ENCODE data around the gene PAQR5.
"Not testable (repeated sequence)": the region's sequence is repeated elsewhere in the genome, so short reads cannot be mapped to it uniquely, and the experiment has no call there.

The PAQR5 gene, protein sequence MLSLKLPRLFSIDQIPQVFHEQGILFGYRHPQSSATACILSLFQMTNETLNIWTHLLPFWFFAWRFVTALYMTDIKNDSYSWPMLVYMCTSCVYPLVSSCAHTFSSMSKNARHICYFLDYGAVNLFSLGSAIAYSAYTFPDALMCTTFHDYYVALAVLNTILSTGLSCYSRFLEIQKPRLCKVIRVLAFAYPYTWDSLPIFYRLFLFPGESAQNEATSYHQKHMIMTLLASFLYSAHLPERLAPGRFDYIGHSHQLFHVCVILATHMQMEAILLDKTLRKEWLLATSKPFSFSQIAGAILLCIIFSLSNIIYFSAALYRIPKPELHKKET

DNA sequence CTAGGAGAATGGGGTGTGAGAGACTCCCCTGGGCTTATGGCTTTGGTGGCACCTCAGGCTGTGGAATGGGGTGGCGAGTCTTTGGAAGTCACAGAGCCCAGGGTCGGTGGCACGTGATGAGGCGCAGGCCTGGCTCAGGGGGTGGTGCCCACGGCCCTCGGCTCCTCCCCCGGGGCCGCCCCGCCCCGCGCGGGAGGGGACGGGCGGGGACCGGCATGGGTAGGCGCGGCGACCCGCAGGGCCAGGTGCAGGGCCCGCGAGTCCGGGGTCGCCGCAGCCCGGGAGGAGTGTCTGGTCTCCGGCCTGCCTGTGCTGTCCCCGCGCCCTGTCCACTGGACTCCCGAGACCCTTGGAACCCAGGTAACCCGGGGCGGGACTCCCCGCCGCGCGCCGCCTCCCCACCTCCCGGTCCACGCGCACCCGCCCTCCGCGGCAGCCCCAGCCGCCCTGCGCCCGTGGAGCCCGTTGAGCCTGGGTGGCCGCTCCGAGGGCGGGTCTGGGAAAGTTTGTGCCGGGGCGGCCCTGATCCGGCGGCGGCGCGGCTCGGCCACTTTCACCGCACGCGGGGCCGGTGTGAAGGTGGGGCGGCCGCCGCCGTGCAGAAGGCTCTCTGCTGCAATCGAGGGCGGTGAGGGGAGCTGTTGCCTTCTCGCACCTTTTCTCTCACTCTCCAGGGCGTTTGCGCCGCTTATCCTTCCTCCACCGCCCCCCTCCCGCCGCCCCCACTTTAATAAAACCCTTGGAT is at the start of gene PAQR5:
PAQR5 (plus strand) TSS at position 216 of the 745 bp plus-strand sequence. CDS start 61,169 bp downstream, outside the sequence.
- peak; percentile 50 for DNase-seq

DNA sequence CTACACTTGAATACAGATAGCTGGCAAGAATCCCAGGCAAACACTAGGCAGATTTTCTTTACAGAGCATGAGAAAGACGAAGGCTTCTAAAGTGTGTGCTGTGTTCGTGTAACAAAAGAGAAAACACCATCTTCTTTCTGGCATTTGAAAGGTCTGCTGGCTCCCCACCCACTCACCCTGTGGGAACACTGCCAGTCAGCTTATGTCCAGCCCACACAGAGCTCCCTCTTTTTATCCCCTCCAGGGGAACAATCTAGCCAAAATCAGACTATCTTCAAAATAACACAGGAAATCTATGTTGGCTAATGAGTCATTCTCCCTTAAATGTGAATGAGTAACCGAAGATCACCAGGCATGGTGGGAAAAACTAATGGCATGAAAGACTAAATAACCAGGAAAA is 45.6 kb upstream of the PAQR5 start:
- DNase-seq: no peak

DNA sequence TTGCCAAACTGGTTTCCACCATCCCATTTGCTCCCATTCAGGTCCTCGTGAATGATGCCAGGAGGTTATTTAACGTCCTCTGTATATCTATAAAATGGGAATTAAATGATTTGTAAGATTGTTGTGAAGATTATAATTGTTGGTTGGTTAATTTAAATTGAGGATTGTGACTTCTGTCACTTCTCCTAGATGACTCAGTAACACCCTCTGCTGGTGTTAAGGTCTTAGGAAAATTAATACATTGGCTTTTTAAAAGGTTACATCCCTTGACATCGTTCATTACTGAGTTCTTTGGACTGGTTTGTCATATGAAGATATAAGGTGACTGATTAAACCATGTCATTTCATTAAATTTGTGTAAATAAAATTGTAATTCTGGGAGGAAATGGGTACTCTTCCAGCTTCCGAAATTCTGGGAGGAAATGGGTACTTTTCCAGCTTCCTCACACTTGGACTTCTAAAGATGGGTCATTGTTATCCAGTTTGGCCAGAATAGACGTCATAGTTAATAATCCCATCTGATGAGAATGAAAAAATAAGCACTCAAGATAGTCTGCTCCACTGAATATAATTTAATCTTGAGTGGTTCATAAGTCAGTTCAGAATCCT is 33.3 kb upstream of the PAQR5 start:
- DNase-seq: peak; percentile 24

DNA sequence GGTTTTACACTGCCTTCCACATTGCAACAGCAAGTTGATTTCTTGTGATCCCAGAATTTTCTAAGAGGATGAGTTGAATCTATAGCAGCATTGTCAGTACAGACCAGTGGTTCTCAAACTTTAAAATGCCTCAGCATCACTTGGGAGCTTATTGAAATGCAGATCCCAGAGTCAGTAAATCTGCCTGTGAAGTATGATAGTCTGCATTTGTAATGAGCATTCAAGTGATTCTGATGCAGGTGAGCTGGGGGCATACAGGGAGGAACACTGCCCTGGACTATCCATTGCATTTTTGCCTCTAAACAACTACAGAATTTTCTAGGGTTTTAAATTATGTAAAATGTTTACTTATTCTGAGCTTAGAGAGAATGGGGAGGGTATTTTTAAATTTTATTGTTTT is 27.5 kb upstream of the PAQR5 start:
- DNase-seq: no peak

DNA sequence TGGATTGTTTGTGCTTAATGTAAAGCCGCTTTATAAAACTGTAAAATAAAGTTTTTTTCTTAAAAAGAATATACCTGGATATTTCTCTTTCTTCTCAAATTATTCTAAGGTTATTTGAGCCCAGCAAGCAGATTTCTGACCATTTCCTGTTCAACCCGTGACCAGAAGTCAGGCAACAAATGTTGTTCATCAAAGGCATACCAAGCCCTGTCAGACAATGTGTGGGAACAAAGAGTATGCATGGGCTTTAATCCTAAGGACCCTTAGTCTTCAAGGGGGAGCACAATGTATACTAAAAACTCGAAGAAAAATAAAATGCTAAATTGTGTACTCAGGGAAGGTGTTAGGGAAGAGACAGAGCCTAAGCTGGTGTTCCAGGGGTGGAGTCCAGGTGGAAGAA is 26.6 kb upstream of the PAQR5 start:
- no peak for DNase-seq

DNA sequence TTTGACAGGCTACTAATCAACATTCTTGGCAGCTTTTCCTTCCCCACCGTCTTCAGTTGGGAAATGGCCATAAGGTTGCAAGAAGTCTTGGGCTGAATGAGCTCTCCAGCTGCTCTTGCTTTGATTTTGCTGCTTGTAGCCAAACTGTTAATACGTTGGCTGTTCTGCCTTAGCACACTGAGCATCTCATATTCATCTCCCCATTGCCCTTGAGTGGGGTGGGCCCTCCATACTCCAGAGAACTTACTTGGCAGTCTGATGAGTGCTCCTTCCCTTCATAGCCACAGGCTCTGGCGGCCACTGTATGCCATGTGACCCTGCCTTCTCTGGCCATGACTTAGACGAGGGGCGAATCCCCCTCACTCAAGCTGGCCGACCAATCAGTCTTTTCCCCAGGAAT is 25.8 kb upstream of the PAQR5 start:
- DNase-seq: no peak

DNA sequence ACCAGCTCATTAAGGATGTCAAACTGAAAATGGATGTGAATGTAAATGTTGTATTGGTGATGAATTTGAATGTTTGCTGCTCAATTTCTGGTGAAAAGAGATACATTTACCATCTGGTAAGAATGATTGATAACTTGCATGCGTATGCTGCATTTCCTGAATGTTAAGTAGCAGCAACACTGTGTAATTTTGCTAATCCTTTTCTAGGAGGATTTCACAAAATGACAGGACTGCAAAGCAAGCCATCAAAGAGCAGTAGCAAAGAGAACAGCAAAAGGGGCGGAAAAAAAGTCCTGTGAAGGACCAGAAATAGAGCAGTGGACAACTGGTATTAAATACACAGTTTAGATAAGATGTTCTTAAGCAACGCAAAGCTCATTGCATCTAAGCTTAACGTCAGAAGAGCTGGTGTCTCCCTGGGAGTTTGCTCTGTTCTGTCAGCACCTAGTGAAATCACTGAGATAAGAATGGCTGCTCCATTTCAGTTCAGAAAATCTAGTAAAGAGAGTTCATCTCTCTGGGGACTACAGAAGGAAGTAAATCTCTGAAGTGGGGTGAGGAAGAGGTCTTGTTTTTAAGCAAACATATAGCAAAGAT is 23.5 kb upstream of the PAQR5 start:
- DNase-seq: no peak

DNA sequence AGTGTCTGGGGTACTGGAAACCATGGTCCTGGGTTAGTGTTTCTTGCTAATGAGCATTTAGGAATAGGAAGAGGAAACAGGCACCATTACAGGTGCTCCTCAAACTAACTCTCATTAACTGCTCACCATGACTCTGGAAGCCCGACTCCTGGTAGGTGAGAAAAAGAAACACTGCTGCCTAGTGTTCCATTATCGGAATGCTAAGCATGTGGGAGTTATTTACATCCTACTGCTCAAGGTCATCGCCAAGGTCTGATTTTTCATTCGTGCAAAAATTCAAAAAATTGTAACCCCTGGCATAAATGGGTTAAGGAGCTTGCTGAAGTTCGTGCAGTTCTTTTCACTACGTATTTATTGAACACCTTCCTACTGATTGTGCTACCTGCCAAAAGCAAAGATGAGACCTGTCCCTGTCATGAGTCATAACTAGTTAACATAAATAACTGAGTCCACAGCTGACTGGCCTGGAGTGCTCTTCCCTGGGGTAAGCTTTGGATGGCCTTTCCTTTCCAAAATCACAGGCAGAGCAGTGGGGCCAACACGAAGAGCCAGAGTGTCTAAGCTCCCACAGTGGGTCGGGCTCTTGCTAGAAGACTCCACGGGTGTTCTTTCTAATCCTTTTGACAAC is 22.7 kb upstream of the PAQR5 start:
- no peak for DNase-seq

DNA sequence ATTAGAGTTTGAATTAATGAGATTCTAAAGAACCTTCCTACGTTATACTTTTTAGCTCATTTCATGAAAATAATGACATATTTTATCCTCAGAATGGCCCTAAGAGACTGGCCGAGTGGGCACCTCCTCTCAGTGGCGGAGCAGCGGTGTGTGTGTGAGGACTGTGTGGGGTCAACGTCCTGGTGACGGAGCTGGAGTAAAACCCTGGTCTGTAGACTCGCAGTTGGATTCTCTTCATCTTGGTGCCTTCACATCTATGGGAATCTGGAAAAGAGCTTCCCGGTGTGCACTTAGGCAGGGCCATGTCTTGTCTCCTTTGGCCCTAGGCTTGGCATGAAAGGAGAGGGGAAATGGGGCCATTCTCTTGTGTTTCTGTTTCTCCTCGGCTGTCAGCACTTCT is 21.4 kb upstream of the PAQR5 start:
- DNase-seq: no peak

DNA sequence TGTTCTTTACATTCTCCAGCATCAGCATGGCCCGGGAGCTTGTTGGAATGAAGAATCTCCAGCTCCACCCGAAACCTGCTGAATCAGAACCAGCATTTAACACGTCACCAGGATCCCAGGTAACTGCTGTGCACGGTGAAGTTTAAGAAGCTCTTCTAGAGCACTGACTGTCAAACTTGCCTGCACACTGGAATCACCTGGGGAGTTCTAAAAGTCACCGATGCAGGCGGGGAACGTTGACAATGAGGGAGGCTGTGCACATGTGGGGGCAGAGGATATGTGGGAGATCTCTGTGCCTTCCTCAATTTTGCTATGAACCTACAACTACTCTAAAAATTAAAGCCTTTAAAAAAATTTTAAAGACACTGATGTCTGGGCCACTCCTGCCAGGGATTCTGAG is 19.1 kb upstream of the PAQR5 start:
- no peak for DNase-seq

DNA sequence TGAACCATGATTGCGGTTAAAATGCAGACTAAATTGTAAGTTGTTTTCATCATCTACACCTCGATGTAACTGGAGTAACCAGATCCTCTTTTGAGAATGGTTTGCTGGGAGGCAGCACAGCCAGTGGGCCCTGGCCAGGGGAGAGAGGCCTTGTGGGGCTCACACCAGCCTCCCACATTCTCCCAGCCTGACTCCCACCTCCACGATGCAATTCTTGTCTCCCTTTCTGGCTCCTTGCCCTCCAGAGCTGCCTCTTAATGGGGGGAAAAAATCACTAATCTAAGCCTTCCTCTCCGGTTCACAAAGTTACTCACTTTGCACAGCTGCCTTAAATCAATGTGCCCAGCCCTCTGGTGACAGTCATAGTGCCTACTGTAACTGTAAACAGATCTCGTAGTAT is 17.9 kb upstream of the PAQR5 start:
- no peak for DNase-seq

DNA sequence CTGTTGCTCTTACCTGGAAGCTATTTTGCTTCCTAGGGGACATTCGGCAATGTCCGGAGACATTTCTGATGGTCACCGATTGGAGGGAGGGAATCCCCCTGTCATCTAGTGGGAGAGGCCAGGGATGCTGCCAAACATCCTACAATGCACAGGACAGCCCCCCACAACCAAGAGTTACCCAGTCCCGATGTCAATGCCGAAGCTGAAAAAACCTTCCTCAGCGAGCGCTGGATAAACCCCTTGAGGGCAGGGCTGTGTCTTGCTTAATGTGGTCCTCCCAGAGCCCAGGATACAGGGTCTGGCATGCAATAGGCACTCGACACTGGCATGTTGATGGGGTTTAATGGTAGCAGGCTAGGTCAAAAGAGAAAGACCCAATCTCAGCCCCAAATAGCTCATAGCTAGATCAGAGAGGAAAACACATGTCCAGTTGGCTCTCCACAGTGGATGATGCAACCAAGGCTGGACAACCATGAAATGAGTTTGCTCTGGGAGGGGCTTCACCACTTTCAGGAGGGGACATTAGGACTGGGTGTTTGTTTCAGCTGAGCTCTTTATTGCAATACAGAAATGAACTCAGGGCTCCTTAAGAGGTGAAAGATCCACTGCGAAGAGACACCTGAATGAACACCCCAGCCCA is 16.5 kb upstream of the PAQR5 start:
- DNase-seq: no peak

DNA sequence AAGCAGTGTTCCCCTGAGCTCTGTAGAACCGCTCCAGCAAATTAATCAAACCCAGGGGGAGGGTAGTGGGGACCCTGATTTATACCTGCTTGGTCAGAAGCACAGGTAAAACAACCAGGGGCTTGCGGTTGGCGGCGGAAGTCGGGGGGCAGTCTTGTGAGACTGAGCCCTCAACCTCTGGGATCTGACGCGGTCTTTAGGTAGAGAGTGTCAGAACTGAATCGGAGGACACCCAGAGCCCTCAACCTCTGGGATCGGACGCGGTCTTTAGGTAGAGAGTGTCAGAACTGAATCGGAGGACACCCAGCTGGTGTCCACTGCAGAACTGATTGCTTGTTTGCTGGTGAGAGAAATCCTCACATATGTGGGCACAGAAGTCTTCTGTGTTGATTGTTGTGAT is 12.9 kb upstream of the PAQR5 start:
- no peak for DNase-seq

DNA sequence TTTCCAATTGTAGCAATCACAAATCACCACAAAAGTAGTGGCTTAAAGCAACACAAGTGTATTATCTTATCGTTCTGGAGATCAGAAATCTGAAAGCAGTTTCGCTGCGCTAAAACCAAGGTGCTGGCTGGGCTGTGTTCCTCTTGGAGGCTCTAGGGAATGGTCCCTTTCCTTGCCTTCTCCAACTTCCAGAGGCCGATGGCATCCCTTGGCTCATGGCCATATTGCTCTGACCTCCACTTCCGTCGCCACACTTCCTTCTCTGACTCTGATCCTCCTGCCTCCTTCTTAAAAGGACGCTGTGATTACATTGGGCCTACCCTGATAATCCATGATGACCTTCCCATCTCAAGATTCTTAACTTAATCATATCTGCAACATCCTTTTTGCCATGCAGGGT is 10.7 kb upstream of the PAQR5 start:
- no peak for DNase-seq

DNA sequence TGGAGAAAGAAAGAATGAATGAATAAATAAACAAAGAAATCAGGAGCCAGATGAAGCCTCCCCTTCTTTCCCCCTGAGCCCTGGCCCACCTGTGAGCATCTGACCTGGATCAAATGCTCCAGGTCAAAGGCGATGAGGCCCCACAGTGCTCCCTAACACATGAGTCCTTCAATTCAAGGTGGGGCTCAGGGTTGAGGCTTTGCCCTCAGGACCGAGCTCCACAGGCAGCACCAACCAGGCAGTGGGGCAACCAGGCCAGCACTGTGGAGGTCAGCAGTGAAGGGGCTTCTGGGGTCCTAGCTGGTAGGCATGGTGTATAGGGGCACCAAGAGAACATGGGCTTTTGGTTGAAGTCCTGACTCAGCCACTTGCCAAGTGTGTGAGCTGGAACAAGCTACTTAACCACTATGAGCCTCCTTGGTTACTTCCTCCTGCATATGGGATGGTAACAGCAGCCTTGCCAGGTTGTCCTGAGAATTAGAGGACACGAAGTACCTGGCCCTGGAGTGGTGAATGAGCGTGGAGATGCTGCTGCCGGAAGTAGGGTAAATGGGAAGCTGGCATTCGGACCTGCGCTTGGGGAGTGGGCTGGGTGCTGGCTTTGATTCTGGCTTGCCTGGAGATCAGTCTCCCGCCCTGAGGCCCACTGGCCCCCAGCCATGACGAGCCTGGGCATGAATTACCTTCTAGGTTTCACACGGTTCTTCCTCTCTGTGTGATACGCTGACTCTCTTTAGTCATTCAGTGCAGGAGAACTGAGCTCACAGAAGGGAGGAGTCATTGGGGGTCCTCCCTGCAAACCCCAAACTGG is 10.0 kb upstream of the PAQR5 start:
- DNase-seq: no peak

DNA sequence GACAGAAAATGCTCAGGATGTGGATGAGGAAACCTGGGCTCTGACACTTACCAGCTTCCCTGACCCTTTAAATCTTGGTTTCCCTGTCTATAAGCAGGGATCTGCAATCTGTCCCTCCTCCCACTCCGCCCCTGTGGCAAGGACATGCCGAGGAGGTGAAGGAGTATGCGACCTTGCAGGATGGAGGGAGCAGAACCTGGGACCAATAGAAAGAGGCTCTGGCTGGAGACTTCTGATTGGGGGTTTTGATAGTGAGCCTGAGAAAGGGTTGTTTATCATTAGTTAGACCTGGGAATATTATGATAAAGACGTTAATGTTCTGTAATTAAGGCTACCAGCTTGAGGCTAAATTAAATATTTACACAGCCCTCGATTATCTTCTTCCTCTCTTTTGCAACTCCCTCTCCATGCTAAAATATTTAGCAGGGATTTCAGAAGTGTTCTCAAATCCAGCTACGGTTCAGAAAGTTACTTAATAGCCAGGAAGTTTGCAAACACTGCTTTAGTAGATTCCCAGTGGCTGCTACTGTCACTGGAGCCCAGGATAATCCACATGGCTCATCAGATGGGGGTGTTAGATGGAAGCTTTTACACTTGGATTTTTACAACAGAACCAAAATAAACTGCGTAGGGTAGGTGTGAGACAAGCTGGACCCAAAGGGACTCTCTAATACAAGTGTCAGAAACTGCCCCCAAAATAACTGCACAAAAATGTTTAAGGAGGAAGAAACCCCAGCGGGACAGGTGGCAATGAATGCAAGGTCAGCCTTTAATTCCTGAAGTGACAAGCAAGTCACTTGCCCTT is 9.2 kb upstream of the PAQR5 start:
- DNase-seq: peak; percentile 41

DNA sequence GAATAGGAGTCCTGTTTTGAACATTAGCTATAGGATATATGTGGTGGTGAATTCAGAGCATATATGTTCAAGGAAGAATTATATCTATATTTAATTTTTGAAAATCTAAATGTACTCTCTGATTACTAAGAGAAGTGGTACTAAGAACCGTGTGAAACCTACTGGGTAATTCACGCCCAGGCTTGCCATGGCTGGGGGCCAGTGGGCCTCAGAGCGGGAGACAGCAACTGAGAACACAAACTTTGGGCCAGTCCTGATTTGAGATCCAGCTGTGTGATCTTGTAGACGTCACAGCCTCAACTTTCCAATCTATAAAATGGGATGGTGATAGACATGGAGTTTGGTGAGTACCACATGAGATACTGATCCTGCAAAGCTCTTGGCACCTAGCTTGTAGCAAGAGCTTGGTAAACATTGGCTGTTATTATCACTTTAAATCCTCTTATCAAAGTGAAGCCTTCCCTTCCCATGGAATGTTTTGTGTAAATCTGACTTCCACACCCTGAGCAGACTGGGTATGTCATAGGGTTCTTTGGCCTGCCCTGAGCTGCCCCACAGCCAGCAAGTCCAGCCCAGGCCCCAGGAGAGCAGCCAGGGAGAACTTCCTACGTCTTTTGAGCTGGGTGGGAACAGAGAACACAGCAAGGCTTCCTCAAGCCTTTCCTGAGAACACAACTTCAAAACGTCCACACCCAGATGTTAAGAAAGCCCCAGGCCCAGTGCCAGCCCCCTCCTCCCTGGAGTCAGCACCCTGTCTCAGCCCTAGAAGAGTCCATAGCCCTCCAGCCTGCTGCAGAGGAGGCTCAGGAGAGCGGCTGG is 8.2 kb upstream of the PAQR5 start:
- DNase-seq: no peak

DNA sequence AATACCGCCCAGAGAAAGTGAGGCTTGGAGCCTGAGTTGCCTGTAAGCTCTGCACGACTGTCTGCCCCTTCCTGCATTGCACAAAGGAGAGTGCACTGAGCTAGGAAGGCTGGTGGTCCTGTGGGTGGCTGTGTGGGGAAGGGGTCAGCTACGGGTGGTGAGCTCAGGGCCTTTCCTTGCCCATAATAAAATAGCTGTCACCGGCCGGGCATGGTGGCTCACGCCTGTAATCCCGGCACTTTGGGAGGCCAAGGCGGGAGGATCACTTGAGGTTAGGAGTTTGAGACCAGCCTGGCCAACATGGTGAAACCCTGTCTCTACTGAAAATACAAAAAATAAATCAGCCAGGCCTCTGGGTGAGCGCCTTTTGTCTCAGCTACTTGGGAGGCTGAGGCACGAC is 7.1 kb upstream of the PAQR5 start:
- not testable (repeated sequence) for DNase-seq

DNA sequence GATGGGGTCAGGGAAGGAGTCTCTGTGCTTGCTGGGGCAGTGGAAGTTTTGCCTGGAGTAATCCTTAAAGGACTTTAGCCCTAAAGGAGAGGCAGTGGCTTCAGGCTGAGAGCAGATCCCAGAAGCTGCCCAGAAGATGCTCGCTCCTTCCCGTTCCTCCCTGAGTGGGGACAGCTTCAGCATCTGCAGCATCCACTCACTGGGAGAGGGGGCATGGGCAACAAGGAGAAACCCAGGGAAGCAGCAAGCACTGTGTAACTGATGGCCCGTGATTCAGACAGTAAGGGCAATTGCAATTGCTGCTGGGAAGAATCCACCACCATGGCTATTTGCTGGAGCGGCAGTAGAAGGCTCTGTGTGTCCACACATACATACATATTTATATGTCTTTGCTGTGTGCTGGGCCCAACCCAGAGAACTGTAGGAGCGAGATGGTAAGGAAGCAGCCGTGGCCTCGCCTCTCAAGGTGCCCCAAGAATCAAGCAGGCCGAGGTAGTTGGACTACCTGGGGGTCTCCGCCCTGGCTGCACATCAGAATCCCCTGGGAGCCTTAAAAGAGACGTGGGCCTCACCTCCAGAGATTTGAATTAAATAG is 5.8 kb upstream of the PAQR5 start:
- DNase-seq: no peak
